Measurements from ENCODE around the gene TIMM21.

DNA sequence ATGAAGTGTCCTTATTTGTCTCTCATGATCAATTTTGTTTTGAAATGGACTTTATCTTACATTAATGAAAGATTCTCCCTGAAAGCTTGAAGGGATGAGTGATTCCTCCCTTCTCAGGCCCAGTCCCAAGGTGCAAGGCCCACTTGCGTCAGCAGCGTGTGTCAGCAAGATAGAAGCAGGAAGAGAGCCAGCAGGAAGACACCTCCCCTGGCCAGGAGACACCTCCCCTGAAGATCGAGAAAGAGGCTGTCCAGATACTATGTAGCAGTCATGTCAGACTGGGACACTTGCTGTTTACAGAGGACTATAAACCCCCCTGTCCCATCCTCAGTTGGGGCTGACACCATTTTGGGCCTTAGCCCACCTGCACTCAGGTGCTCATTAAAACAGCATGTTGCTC, 38.3 kb downstream of the TIMM21 start:
- TF ChIP-seq, protein P1, sequence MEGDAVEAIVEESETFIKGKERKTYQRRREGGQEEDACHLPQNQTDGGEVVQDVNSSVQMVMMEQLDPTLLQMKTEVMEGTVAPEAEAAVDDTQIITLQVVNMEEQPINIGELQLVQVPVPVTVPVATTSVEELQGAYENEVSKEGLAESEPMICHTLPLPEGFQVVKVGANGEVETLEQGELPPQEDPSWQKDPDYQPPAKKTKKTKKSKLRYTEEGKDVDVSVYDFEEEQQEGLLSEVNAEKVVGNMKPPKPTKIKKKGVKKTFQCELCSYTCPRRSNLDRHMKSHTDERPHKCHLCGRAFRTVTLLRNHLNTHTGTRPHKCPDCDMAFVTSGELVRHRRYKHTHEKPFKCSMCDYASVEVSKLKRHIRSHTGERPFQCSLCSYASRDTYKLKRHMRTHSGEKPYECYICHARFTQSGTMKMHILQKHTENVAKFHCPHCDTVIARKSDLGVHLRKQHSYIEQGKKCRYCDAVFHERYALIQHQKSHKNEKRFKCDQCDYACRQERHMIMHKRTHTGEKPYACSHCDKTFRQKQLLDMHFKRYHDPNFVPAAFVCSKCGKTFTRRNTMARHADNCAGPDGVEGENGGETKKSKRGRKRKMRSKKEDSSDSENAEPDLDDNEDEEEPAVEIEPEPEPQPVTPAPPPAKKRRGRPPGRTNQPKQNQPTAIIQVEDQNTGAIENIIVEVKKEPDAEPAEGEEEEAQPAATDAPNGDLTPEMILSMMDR (IDR thresholded peaks at IDR 0.05; ENCODE audit: poor library complexity), result no peak
- TF ChIP-seq EZH2phosphoT487 (IDR thresholded peaks at IDR 0.05; ENCODE audit: low read depth, severe bottlenecking, unreplicated experiment) (no peak), EZH2 (IDR thresholded peaks at IDR 0.05; ENCODE audit: borderline replicate concordance) (no peak)

All from hepatocyte (in vitro differentiated cells).